HepG2 (cell line): ENCODE measurements around the gene PSORS1C2.

Experiments used
- ATF3 ChIP-seq: sonication (generic); formaldehyde crosslinking; IDR thresholded peaks from 2 replicates; pipeline ENCODE4 v1.4.0; 2020; ENCODE audit warnings: missing genetic modification reagents
- CEBPZ ChIP-seq: IDR thresholded peaks from 2 replicates; pipeline ENCODE4 v1.6.1; 2012; ENCODE audit warnings: low read length, improper control_type of control experiment
- GABPB1 ChIP-seq: IDR thresholded peaks from 2 replicates; pipeline ENCODE4 v1.6.1; 2016; ENCODE audit warnings: mild to moderate bottlenecking, missing genetic modification reagents, moderate library complexity, missing compliant biosample characterization
- HNF4A ChIP-seq: sonication (generic); formaldehyde crosslinking; IDR thresholded peaks from 2 replicates; pipeline ENCODE4 v1.4.0; 2020; ENCODE audit warnings: missing genetic modification reagents
- SIX1 ChIP-seq: sonication (generic); formaldehyde crosslinking; IDR thresholded peaks from 2 replicates; pipeline ENCODE4 v1.4.0; 2020; ENCODE audit warnings: missing genetic modification reagents, borderline replicate concordance
- TF ChIP-seq, protein P1 (sequence below): sonication (generic); formaldehyde crosslinking; IDR thresholded peaks from 2 replicates; pipeline ENCODE4 v1.5.0; 2020; ENCODE audit warnings: missing genetic modification reagents
- TF ChIP-seq, protein P2 (sequence below): sonication (generic); formaldehyde crosslinking; IDR thresholded peaks from 2 replicates; pipeline ENCODE4 v1.4.0; 2020; ENCODE audit warnings: missing genetic modification reagents, borderline replicate concordance

DNA sequence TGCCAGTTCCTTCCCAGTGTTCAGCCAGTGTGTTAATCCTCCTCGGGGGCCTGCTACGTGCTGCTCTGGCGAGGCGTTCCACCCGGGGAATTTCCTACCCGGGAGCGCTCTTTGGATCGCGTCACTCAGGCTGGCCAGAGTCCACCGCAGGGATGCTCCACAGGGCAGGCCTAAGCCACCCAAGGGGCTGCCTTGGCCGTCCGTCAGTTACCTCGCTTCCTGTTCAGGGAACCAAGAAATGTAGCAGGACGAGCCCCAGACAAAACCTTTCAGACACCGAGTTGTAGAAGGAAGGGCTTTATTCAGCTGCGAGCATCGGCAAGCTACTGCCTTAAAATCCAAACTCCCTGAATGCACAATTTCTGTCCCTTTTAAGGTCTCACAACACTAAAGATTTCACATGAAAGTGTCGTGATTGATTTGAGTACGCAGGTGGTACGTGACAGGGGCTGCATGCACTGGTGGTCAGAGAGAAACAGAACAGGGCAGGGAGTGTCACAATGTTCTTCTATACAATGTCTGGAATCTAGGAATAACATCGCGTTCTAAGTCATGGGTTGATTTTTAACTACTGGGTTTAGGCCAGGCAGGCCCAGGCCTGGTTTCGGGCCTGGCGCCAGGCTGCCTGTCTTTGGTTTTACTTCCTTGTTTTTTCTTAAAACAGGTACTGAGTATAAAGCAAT is 47.3 kb upstream of the PSORS1C2 start:
- TF ChIP-seq SIX1 (CRISPR knock-in tag) (no peak), HNF4A (peak; percentile 88), CEBPZ (no peak), GABPB1 (CRISPR knock-in tag) (peak; percentile 79), ATF3 (CRISPR knock-in tag) (no peak)
- TF ChIP-seq, protein P1, sequence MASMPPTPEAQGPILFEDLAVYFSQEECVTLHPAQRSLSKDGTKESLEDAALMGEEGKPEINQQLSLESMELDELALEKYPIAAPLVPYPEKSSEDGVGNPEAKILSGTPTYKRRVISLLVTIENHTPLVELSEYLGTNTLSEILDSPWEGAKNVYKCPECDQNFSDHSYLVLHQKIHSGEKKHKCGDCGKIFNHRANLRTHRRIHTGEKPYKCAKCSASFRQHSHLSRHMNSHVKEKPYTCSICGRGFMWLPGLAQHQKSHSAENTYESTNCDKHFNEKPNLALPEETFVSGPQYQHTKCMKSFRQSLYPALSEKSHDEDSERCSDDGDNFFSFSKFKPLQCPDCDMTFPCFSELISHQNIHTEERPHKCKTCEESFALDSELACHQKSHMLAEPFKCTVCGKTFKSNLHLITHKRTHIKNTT (CRISPR knock-in tag) = no peak
- TF ChIP-seq, protein P2, sequence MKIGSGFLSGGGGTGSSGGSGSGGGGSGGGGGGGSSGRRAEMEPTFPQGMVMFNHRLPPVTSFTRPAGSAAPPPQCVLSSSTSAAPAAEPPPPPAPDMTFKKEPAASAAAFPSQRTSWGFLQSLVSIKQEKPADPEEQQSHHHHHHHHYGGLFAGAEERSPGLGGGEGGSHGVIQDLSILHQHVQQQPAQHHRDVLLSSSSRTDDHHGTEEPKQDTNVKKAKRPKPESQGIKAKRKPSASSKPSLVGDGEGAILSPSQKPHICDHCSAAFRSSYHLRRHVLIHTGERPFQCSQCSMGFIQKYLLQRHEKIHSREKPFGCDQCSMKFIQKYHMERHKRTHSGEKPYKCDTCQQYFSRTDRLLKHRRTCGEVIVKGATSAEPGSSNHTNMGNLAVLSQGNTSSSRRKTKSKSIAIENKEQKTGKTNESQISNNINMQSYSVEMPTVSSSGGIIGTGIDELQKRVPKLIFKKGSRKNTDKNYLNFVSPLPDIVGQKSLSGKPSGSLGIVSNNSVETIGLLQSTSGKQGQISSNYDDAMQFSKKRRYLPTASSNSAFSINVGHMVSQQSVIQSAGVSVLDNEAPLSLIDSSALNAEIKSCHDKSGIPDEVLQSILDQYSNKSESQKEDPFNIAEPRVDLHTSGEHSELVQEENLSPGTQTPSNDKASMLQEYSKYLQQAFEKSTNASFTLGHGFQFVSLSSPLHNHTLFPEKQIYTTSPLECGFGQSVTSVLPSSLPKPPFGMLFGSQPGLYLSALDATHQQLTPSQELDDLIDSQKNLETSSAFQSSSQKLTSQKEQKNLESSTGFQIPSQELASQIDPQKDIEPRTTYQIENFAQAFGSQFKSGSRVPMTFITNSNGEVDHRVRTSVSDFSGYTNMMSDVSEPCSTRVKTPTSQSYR (CRISPR knock-in tag) = 0 out of 2 replicates have a peak, but pooled peaks have one; percentile 16
